Measurements from ENCODE around the gene OLFML1. TPM values are rescaled to one million over a fixed set of nuclear protein-coding genes. Genes with fewer than 3 reads are reported as not detected.

The OLFML1 gene
- total and polyA plus RNA-seq, 2 donors (not counting 3 experiments of a cell fraction or from before 2014, with no cell fraction given), result not detected

- H3K4me3 ChIP-seq (replicated peaks in 1 of 3; ENCODE audit: insufficient read depth in 1 of 3, low read depth in 1 of 3, low read length in 3 of 3), result no peak overlapping the region
- H3K27me3 ChIP-seq (ENCODE audit: control insufficient read depth in 2 of 2, insufficient read depth in 2 of 2, low read length in 2 of 2), result peaks cover 0 to 2% of the 10 kb centered on the region in 2 experiments
- H3K27ac ChIP-seq (ENCODE audit: insufficient read depth, low read depth, low read length), result no peak overlapping the region
- TF ChIP-seq JUN (IDR thresholded peaks at IDR 0.05; ENCODE audit: borderline replicate concordance, insufficient read depth, insufficient read length, low read depth) (no peak), CTCF (IDR thresholded peaks at IDR 0.05; ENCODE audit: extremely low read depth in 1 of 2, insufficient read depth in 1 of 2, low read depth in 1 of 2, low read length in 2 of 2) (no peak), EZH2 (IDR thresholded peaks at IDR 0.05; ENCODE audit: borderline replicate concordance, low read depth, low read length, severe bottlenecking) (no peak), GATA2 (IDR thresholded peaks at IDR 0.05; ENCODE audit: insufficient read depth, insufficient read length, low read depth, low read length) (no peak), POLR2A (IDR thresholded peaks at IDR 0.05; ENCODE audit: low read depth, low read length) (no peak), MAX (IDR thresholded peaks at IDR 0.05; ENCODE audit: insufficient read depth, insufficient read length) (no peak), MYC (IDR thresholded peaks at IDR 0.05; ENCODE audit: low read depth, low read length) (no peak), POLR2AphosphoS5 (IDR thresholded peaks at IDR 0.05; ENCODE audit: insufficient read depth, low read depth, low read length) (no peak), FOS (IDR thresholded peaks at IDR 0.05; ENCODE audit: borderline replicate concordance, insufficient read depth, low read length) (no peak)
- ChIA-PET POLR2A (no interaction called here), CTCF (no interaction called here)
- DNase-seq (ENCODE audit: low read depth, low spot score) (no peak), FAIRE-seq (no peak)
- no TSS peak for BruUV-seq (replicated peaks)
- intact Hi-C loops (cut with micrococcal nuclease), result no loop called here
- H3K9me3 ChIP-seq (replicated peaks; ENCODE audit: control insufficient read depth, insufficient read depth, low read length), result no peaks in the 10 kb centered on the region
- no peak overlapping the region for H3K9ac ChIP-seq (replicated peaks; ENCODE audit: extremely low read depth, insufficient read depth, low read length)
- dilution Hi-C loops (cut with MboI; ENCODE audit: extremely low pct_ligation_motif_present, low sequenced_read_pairs), result no loop called here
- no peaks in the 10 kb centered on the region for H4K20me1 ChIP-seq (replicated peaks; ENCODE audit: control insufficient read depth, extremely low read depth, insufficient read depth, low read length)
- no peaks in the 10 kb centered on the region for H3K36me3 ChIP-seq (ENCODE audit: control insufficient read depth in 2 of 2, extremely low read depth in 1 of 2, insufficient read depth in 2 of 2, low read length in 2 of 2)
- H3K4me2 ChIP-seq (ENCODE audit: insufficient read depth, low read length), result no peak overlapping the region
- H3K9me1 ChIP-seq (replicated peaks; ENCODE audit: control insufficient read depth, extremely low read depth, insufficient read depth, low read length), result no peaks in the 10 kb centered on the region
- no peaks in the 10 kb centered on the region for H3K4me1 ChIP-seq (ENCODE audit: control insufficient read depth, extremely low read depth, insufficient read depth, low read length)
- no peak overlapping the region for H2AFZ ChIP-seq (ENCODE audit: low read depth, low read length)
- no peaks in the 10 kb centered on the region for H3K79me2 ChIP-seq (ENCODE audit: control insufficient read depth, insufficient read depth, low read length)
Measured at GRCh38 chr11:7487360-7487759, 2.1 kb downstream of the OLFML1 start.
